22Rv1 (cell line): ENCODE data around the gene INHA.

Experiments
- CTCF ChIP-seq: fragments of 450-650 bp; IDR thresholded peaks from 2 replicates; pipeline ENCODE4 v1.5.1; 2017; ENCODE audit warnings: mild to moderate bottlenecking
- ZFX ChIP-seq: fragments of 450-650 bp; IDR thresholded peaks from 2 replicates; pipeline ENCODE4 v1.6.1; 2017; ENCODE audit warnings: antibody characterized with exemption, borderline replicate concordance

DNA sequence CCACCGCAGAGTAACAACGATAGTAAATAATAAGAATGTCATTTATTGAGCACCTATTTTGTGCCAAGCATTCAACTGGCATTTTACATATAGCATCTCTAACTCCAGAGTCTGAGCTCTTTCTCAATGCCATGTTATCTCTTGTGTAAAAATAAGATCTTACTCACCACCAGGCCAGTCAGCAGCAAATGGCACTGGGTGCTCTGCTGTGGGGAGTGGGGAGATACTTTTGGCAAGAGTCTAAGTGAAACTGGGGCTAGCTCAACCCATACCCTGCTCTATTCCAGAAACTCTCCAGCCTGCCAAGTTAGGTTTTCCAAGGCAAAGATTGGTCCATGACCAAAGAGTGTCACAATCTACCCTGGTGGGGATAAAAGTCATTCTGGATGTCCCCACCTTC, 50.4 kb downstream of the INHA start:
- TF ChIP-seq CTCF, result no peak
- TF ChIP-seq ZFX, result no peak
